GM21367 (cell line): ENCODE measurements around the gene NKIRAS2.

ENCODE experiments used
- ATAC-seq: cut with Tn5 transposase; IDR thresholded peaks from one replicate; pipeline ENCODE4 v1.9.1; 2021; ENCODE audit not compliant: unreplicated experiment

Gene NKIRAS2

DNA sequence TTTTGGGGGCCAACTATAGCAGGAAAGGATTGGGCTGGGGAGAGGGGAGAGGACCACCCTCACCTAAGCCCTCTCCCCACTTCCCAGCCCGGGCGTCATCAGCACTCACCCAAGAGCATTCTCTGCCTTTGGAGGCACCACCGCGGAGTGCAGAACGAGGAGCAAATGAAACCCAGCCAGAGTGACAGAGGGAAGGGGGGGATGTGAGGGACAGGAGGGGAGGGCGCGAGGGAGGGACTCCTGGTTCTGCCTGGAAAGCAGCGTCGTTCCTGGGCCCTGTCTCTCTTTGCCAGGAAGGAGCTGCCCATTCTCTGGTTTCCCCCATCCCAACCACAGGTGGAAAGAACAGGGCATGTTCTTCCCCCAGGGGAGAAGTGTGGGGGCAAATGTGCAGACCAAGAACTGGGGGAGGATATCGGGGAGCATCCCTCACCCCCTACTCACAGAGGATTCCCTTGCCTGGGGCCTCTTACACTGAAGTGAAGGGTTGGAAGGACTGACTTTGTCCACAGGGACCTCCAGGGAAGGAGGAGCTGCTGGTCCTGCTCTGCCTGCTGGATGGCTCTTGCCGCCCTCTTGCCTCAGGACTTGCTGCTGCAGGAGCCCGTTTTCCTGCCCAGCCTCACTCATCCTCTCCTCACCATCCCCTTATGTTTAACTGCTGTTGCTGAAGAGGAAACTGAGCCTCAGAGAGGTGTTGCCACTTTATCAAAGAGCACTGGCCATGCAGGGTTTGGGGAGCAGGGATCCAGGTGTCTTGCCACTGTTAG, 34.0 kb downstream of the NKIRAS2 start:
- no peak for ATAC-seq

DNA sequence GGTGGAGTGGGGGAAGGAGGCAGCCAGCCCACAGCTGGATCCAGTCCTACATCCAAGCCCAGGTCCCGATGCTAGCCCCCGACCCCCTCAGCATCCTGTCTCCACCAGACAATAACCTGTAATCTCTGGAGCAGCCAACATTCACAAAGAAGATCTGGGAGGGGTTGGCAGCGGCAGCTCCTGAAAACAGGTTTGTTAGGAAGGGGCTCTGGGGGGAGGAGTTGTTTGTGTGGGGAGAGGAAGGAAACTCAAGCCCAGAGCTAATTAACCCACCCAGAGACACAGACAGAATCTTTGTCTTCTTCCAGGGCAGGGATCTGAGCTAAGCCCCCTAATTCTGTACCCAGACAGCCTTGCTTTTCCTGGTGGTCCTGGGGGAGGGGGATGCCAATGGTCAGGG, 35.1 kb downstream of the NKIRAS2 start:
- no peak for ATAC-seq

- ATAC-seq, result no peak
Observed at GRCh38 chr17:42055496-42055895, 35.6 kb downstream of the NKIRAS2 start.

GRCh38 chr17:42056635-42057034, 36.7 kb downstream of the NKIRAS2 start:
- no peak for ATAC-seq

GRCh38 chr17:42058063-42058462, 38.2 kb downstream of the NKIRAS2 start:
- ATAC-seq, result no peak

- ATAC-seq, result no peak
Observed at GRCh38 chr17:42059815-42060214, 39.9 kb downstream of the NKIRAS2 start.

DNA sequence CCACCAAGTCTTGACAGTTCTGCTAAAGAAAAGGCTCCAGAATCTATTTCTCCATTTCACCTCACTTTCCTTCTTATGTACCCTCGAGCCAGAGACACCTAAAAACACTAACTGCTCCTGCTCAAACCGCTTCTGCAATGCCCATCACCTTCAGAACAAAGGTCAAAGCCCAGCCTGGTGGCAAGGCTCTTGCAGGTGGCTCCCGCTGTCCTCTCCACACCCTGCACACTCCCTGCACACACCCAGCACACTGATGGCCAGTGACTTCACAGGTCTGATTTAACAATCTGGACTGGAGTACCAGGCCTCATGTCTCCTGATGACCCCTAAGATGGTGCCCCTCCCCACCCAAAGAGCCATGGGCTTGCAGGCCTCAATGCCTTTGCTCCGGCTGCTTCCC, 40.3 kb downstream of the NKIRAS2 start:
- no peak for ATAC-seq

DNA sequence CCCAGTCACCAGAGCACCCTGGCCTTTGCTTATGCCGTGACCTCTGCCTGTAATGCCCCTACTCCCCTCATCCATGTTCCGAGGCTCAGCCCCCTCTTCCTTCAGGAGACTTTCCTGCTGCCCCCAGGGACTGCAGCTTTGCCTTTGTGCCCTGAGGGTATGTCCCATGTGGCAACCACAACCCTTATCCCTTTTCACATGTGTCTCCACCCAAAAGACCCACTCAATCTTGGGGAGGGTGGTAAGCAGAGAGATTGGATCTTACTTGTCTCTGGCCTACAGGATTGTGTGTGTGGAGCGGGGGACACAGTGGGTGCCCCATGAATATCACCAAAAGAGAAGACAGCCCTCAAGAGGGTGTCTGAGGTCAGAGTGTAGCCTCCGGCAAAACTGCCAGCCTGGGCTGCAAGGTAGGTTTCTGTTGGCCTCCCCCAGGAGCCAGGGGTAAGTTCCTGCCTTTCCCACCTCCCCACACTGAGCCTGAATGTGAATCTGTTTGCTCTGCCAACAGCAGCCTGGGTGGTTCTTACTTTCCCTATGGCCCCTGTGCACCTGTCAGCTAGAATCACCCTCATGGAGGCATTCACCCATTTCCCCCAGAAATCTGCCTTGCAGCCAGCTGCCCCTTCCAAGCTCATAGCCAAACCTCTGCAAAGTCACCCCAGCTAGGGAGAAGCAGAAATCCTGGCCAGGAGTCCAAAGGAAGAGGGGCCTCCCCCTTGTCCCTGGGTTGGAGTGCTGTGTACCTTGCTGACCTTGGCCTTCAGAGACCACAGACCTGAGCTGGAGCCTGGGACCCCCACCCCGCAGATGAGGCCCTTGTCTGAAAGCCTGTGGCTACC, 42.0 kb downstream of the NKIRAS2 start:
- ATAC-seq, result no peak

DNA sequence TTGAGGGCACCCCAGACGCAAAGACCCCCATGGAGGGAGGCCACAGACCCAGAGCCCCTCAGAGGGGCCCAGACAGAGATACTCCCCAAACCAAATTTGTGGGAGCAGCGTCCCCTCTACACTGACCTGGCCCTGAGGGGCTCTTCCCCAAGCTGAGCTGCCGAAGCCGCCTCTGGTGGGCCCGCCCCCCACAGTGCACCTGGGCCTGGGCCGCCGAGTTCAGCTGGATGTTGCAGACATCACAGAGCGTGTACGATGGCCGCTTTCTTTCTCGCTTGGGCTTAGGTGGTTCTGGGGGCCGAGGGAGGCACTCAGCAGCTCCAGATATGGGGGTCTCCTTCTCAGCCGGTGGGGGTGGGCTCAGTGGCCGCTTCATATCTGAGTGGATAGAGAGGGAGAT, 42.8 kb downstream of the NKIRAS2 start:
- ATAC-seq, result no peak

DNA sequence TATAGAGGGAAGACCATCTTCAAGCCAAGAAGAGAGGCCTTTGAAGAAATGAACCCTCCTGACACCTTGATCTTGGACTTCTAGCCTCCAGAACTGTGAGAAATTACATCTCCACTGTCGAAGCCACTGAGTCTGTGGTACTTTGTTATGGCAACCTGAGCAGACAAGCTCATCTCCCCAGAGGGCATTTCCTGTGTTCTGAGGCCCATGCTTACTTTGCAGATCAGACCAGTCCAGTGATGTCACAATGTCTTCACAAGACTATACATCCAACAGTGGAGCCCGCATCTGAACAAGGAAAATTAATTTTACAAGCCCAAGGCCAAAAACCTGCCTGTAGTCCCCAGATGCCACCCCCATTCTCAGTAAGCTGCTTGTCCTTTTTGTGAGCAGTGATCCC, 45.3 kb downstream of the NKIRAS2 start:
- no peak for ATAC-seq

DNA sequence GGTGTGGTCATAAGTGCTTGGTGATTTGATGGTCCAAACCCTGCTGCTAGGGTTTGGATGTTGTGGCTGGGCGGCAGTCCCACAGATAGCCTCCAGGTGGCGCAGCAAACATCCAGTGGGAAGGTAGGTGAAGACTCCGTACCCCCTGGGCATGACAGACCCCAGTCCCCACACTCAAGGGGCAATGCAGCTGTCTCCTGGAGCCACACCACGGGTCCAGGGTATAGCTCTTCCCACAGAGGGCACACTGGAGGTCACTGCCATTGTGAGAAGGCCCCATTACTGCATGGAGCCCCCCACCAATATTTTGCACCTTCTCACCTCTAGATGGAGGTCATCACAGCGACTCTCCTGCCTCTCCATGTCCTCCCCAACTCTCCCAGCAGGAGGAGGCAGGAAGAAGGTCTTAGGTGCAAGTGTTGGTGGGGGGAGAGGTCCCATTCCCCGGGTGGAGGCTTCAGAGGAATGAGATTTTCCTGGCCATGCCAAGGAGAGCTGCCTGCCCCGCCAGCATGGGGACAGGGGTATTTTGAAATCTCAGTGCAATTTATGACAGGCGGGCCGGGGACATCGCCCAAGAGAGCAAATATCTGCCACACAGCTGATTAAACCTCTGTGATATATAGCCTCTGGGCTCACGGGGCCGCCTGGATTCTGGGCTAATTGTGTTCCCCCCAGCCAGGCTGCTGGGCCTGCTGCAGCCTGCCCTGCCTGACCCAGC, 47.6 kb downstream of the NKIRAS2 start:
- ATAC-seq, result no peak

GRCh38 chr17:42068979-42069378, 49.1 kb downstream of the NKIRAS2 start:
- ATAC-seq, result no peak

GRCh38 chr17:42071810-42072209, 51.9 kb downstream of the NKIRAS2 start:
- no peak for ATAC-seq

GRCh38 chr17:42072323-42073187, 52.7 kb downstream of the NKIRAS2 start:
- ATAC-seq, result no peak
